CD14-positive monocyte (primary cell): Measurements from ENCODE around the gene FXYD6. TPM values are rescaled to one million over a fixed set of nuclear protein-coding genes. Genes with fewer than 3 reads are reported as not detected.

ENCODE experiments used
- DNase-seq, 3 donors: peaks; one replicate each; pipeline ENCODE4 v3.0.0-alpha.2; 2011 to 2022
- H2AFZ ChIP-seq: 2 replicates; pipeline ENCODE4 v1.6.0; 2012; ENCODE audit warnings: mild to moderate bottlenecking, low read depth, low read length, inconsistent platforms; ENCODE audit not compliant: insufficient read depth, poor library complexity, severe bottlenecking
- H3K27ac ChIP-seq, 2 donors: 1 replicate in 1 of 2; 2 replicates in 1 of 2; pipeline ENCODE4 v1.5.1; 2012 to 2013; ENCODE audit warnings: low read length in 2 of 2, control low read depth in 1 of 2, inconsistent platforms in 1 of 2, low read depth in 1 of 2, mild to moderate bottlenecking in 1 of 2
- H3K27me3 ChIP-seq, 2 donors: one replicate each; pipeline versions ENCODE4 v1.6.0 to v1.6.1; 2011 to 2013; ENCODE audit warnings: low read length in 2 of 2; ENCODE audit not compliant: control insufficient read depth in 2 of 2, insufficient read depth in 2 of 2
- H3K36me3 ChIP-seq, 2 donors: replicated peaks in 1 of 2; 1 replicate in 1 of 2; 2 replicates in 1 of 2; pipeline versions ENCODE4 v1.5.1 to v1.6.1; 2012 to 2013; ENCODE audit warnings: low read length in 2 of 2, control low read depth in 1 of 2, inconsistent platforms in 1 of 2, mild to moderate bottlenecking in 1 of 2; ENCODE audit not compliant: insufficient read depth in 2 of 2, control insufficient read depth in 1 of 2
- H3K4me1 ChIP-seq, 2 donors: 1 replicate in 1 of 2; 2 replicates in 1 of 2; pipeline versions ENCODE4 v1.5.1 to v1.6.1; 2012 to 2013; ENCODE audit warnings: low read length in 2 of 2, control low read depth in 1 of 2, inconsistent platforms in 1 of 2, mild to moderate bottlenecking in 1 of 2, moderate library complexity in 1 of 2; ENCODE audit not compliant: insufficient read depth in 2 of 2, control insufficient read depth in 1 of 2
- H3K4me2 ChIP-seq: replicated peaks from 2 replicates; pipeline ENCODE3; 2012; ENCODE audit warnings: low read length, moderate library complexity, mild to moderate bottlenecking; ENCODE audit not compliant: poor library complexity, severe bottlenecking; ENCODE audit errors: extremely low read depth
- H3K4me3 ChIP-seq, 3 experiments: fragments of 200-600 bp in 1 of 3; sonication (generic) in 1 of 3; replicated peaks in 1 of 3; 1 replicate in 2 of 3; 2 replicates in 1 of 3; pipeline ENCODE4 v1.5.1; 2011 to 2013; ENCODE audit warnings: low read length in 3 of 3, mild to moderate bottlenecking in 3 of 3, control low read depth in 2 of 3, low read depth in 2 of 3, inconsistent platforms in 1 of 3, moderate library complexity in 1 of 3
- H3K79me2 ChIP-seq: 2 replicates; pipeline ENCODE4 v1.6.0; 2012; ENCODE audit warnings: mild to moderate bottlenecking, control low read depth, inconsistent platforms, low read length, moderate library complexity; ENCODE audit not compliant: insufficient read depth
- H3K9ac ChIP-seq: 2 replicates; pipeline ENCODE4 v1.6.0; 2017; ENCODE audit warnings: low read length, mild to moderate bottlenecking; ENCODE audit not compliant: insufficient read depth, poor library complexity, severe bottlenecking
- H3K9me3 ChIP-seq, 2 donors: replicated peaks in 1 of 2; 1 replicate in 1 of 2; 2 replicates in 1 of 2; pipeline versions ENCODE4 v1.5.1 to v1.6.1; 2012 to 2013; ENCODE audit warnings: low read length in 2 of 2, control low read depth in 1 of 2; ENCODE audit not compliant: control insufficient read depth in 1 of 2, insufficient read depth in 1 of 2
- H4K20me1 ChIP-seq: 2 replicates; pipeline ENCODE4 v1.6.0; 2012; ENCODE audit warnings: mild to moderate bottlenecking, low read length, control low read depth, moderate library complexity; ENCODE audit not compliant: insufficient read depth
- H3K27ac Mint-ChIP-seq, 7 donors: one replicate each; pipeline ENCODE4 v1.8.0; 2020; ENCODE audit warnings: mild to moderate bottlenecking in 7 of 7, mixed read lengths in 7 of 7, moderate library complexity in 6 of 7, inconsistent platforms in 2 of 7
- H3K27me3 Mint-ChIP-seq, 3 donors: one replicate each; pipeline ENCODE4 v1.8.0; 2021 to 2022; ENCODE audit warnings: low read depth in 3 of 3, mild to moderate bottlenecking in 3 of 3, mixed read lengths in 3 of 3, moderate library complexity in 3 of 3, inconsistent platforms in 1 of 3
- H3K36me3 Mint-ChIP-seq, 2 donors: one replicate each; pipeline ENCODE4 v1.8.0; 2020; ENCODE audit warnings: mixed read lengths in 2 of 2, inconsistent platforms in 1 of 2, mild to moderate bottlenecking in 1 of 2
- H3K4me1 Mint-ChIP-seq: one replicate; pipeline ENCODE4 v1.8.0; 2020; ENCODE audit warnings: mild to moderate bottlenecking, mixed read lengths
- H3K4me3 Mint-ChIP-seq, 2 donors: one replicate each; pipeline ENCODE4 v1.8.0; 2020; ENCODE audit warnings: mild to moderate bottlenecking in 2 of 2, mixed read lengths in 2 of 2, moderate library complexity in 1 of 2
- H3K9me3 Mint-ChIP-seq, 7 donors: one replicate each; pipeline ENCODE4 v1.8.0; 2020 to 2022; ENCODE audit warnings: mixed read lengths in 7 of 7, mild to moderate bottlenecking in 6 of 7, moderate library complexity in 6 of 7, inconsistent platforms in 2 of 7
- CTCF ChIP-seq: fragments of 200-600 bp; IDR thresholded peaks from one replicate; pipeline ENCODE4 v1.8.0; 2022; ENCODE audit warnings: antibody characterized with exemption, mild to moderate bottlenecking
- WGBS: methylation state at CpG from one replicate; pipeline ENCODE4 v1.1.5; 2013; ENCODE audit warnings: missing lambda C conversion rate; ENCODE audit not compliant: insufficient coverage; 5-methylcytosine and 5-hydroxymethylcytosine counted together
- intact Hi-C, 2 donors: fragments of 100-400 bp; cut with micrococcal nuclease; formaldehyde crosslinking; loops; one replicate each; pipeline versions ENCODE4 v1.15.0 to v1.15.1; 2023
- polyA plus RNA-seq, 3 donors: library from polyadenylated mRNA; depleted of rRNA in 1 of 3; unstranded in 2 of 3; stranded (reverse) in 1 of 3; fragments of 300-500 nt in 2 of 3; fragments of >200 nt in 1 of 3; fragmentation: Illumina TruSeq in 2 of 3; gene quantifications; 1 replicate in 2 of 3; 2 replicates in 1 of 3; pipeline ENCODE4 v1.2.3, GENCODE V29; 2012 to 2021

Gene FXYD6
- polyA plus RNA-seq, 3 donors, result 36.4 to 52.1 (median 44.1) TPM

GRCh38 chr11:117916956-117917355 lies 40.5 kb upstream of the FXYD6 start:
- Mint-ChIP-seq H3K36me3 (no peaks in the 10 kb centered on the region), H3K27ac (no peak overlapping the region), H3K27me3 (peaks cover 2 to 12% (median 3%) of the 10 kb centered on the region in 3 donors), H3K9me3 (no peaks in the 10 kb centered on the region), H3K4me1 (peaks cover 15% of the 10 kb centered on the region), H3K4me3 (no peak overlapping the region)
- no peak for TF ChIP-seq CTCF
- no peaks in the 10 kb centered on the region for H3K36me3 ChIP-seq
- peaks cover 3 to 9% of the 10 kb centered on the region in 2 donors for H3K4me1 ChIP-seq
- no peak for DNase-seq
- no peak overlapping the region for H3K4me2 ChIP-seq
- 98% methylated on average over 8 of the region's 11 CpGs for WGBS
- H3K4me3 ChIP-seq, result no peak overlapping the region
- no peak overlapping the region for H2AFZ ChIP-seq
- H3K27me3 ChIP-seq, result no peaks in the 10 kb centered on the region
- H4K20me1 ChIP-seq, result no peaks in the 10 kb centered on the region
- H3K9me3 ChIP-seq, result no peaks in the 10 kb centered on the region
- intact Hi-C loops, result no loop called here
- no peak overlapping the region for H3K27ac ChIP-seq
- H3K9ac ChIP-seq, result no peak overlapping the region
- H3K79me2 ChIP-seq, result no peaks in the 10 kb centered on the region

GRCh38 chr11:117915672-117916235 lies 39.3 kb upstream of the FXYD6 start:
- Mint-ChIP-seq H3K9me3 (no peaks in the 10 kb centered on the region), H3K4me1 (peaks cover 15% of the 10 kb centered on the region), H3K4me3 (no peak overlapping the region), H3K27ac (no peak overlapping the region), H3K36me3 (no peaks in the 10 kb centered on the region), H3K27me3 (peaks cover 1 to 12% (median 5%) of the 10 kb centered on the region in 3 donors)
- no peaks in the 10 kb centered on the region for H3K79me2 ChIP-seq
- H3K27me3 ChIP-seq, result no peaks in the 10 kb centered on the region
- no peak overlapping the region for H3K9ac ChIP-seq
- no peak for TF ChIP-seq CTCF
- H3K27ac ChIP-seq, result no peak overlapping the region
- H3K36me3 ChIP-seq, result no peaks in the 10 kb centered on the region
- DNase-seq, result no peak
- peaks cover 3 to 9% of the 10 kb centered on the region in 2 donors for H3K4me1 ChIP-seq
- H3K4me2 ChIP-seq, result no peak overlapping the region
- H4K20me1 ChIP-seq, result no peaks in the 10 kb centered on the region
- H3K9me3 ChIP-seq, result no peaks in the 10 kb centered on the region
- H3K4me3 ChIP-seq, result no peak overlapping the region
- 85% methylated on average over 7 of the region's 9 CpGs for WGBS
- no peak overlapping the region for H2AFZ ChIP-seq
- intact Hi-C loops, result no loop called here
